ENCODE results near the gene CSTF1. TPM values are rescaled to one million over a fixed set of nuclear protein-coding genes. Genes with fewer than 3 reads are reported as not detected.

Gene CSTF1
- total RNA-seq, 2 donors from 2014 or later = 47.9 to 50.1 TPM

- Histone ChIP-seq H3K4me3 (ENCODE audit: low read length) (peak overlapping the region; percentile 98), H3K9ac (ENCODE audit: extremely low read depth, low read length, poor library complexity, severe bottlenecking) (peak overlapping the region; percentile 83), H3K27ac (ENCODE audit: low read depth, low read length) (no peak overlapping the region), H3K36me3 (ENCODE audit: control insufficient read depth, insufficient read depth, low read length) (peaks cover 47% of the 10 kb centered on the region), H3K9me3 (ENCODE audit: control insufficient read depth, low read length) (no peaks in the 10 kb centered on the region), H3K4me1 (ENCODE audit: control insufficient read depth, insufficient read depth, low read length) (peaks cover 4% of the 10 kb centered on the region), H3K27me3 (ENCODE audit: control insufficient read depth, insufficient read depth, low read length, poor library complexity, severe bottlenecking) (no peaks in the 10 kb centered on the region)
- 13 to 29% methylated on average over 5 to 10 of the region's 10 CpGs for WGBS, 2 experiments (ENCODE audit: insufficient coverage in 1 of 2, insufficient read length in 1 of 2)
- Mint-ChIP-seq H3K4me3 (no peak overlapping the region), H3K27ac (no peak overlapping the region), H3K36me3 (ENCODE audit: low read depth) (peaks cover 45% of the 10 kb centered on the region), H3K4me1 (peaks cover 22% of the 10 kb centered on the region), H3K27me3 (ENCODE audit: insufficient read depth) (no peaks in the 10 kb centered on the region), H3K9me3 (no peaks in the 10 kb centered on the region)
- DNase-seq = no peak
- no peak for TF ChIP-seq CTCF (conservative IDR thresholded peaks at IDR 0.05)
Observed at GRCh38 chr20:56391037-56391436, 1.4 kb upstream of the CSTF1 start.

- H3K27me3 ChIP-seq (ENCODE audit: control insufficient read depth, insufficient read depth, low read length, poor library complexity, severe bottlenecking) = no peaks in the 10 kb centered on the region
- WGBS, 2 experiments (ENCODE audit: insufficient coverage in 1 of 2, insufficient read length in 1 of 2) = 0% methylated on average over 2 to 29 of the region's 29 CpGs
- peaks cover 47% of the 10 kb centered on the region for H3K36me3 ChIP-seq (ENCODE audit: control insufficient read depth, insufficient read depth, low read length)
- no peaks in the 10 kb centered on the region for H3K9me3 Mint-ChIP-seq
- no peak for DNase-seq
- H3K27ac Mint-ChIP-seq = no peak overlapping the region
- peak overlapping the region; percentile 83 for H3K9ac ChIP-seq (ENCODE audit: extremely low read depth, low read length, poor library complexity, severe bottlenecking)
- peaks cover 22% of the 10 kb centered on the region for H3K4me1 Mint-ChIP-seq
- H3K9me3 ChIP-seq (ENCODE audit: control insufficient read depth, low read length) = no peaks in the 10 kb centered on the region
- peaks cover 4% of the 10 kb centered on the region for H3K4me1 ChIP-seq (ENCODE audit: control insufficient read depth, insufficient read depth, low read length)
- H3K27me3 Mint-ChIP-seq (ENCODE audit: insufficient read depth) = no peaks in the 10 kb centered on the region
- peak overlapping the region; percentile 98 for H3K4me3 ChIP-seq (ENCODE audit: low read length)
- no peak for TF ChIP-seq CTCF (conservative IDR thresholded peaks at IDR 0.05)
- H3K27ac ChIP-seq (ENCODE audit: low read depth, low read length) = no peak overlapping the region
- no peak overlapping the region for H3K4me3 Mint-ChIP-seq
- peaks cover 40% of the 10 kb centered on the region for H3K36me3 Mint-ChIP-seq (ENCODE audit: low read depth)
Observed at GRCh38 chr20:56391596-56392131, 781 bp upstream of the CSTF1 start.

GRCh38 chr20:56392881-56393482, 537 bp downstream of the CSTF1 start:
- 7 to 37% methylated on average over 4 to 14 of the region's 18 CpGs for WGBS, 2 experiments (ENCODE audit: insufficient coverage in 1 of 2, insufficient read length in 1 of 2)
- peaks cover 4% of the 10 kb centered on the region for H3K4me1 ChIP-seq (ENCODE audit: control insufficient read depth, insufficient read depth, low read length)
- H3K9ac ChIP-seq (ENCODE audit: extremely low read depth, low read length, poor library complexity, severe bottlenecking) = peak overlapping the region; percentile 83
- H3K27ac ChIP-seq (ENCODE audit: low read depth, low read length) = peak overlapping the region; percentile 77
- H3K9me3 ChIP-seq (ENCODE audit: control insufficient read depth, low read length) = no peaks in the 10 kb centered on the region
- no peak for DNase-seq
- H3K27me3 Mint-ChIP-seq (ENCODE audit: insufficient read depth) = no peaks in the 10 kb centered on the region
- H3K27me3 ChIP-seq (ENCODE audit: control insufficient read depth, insufficient read depth, low read length, poor library complexity, severe bottlenecking) = no peaks in the 10 kb centered on the region
- no peak overlapping the region for H3K4me3 Mint-ChIP-seq
- H3K9me3 Mint-ChIP-seq = no peaks in the 10 kb centered on the region
- H3K27ac Mint-ChIP-seq = no peak overlapping the region
- H3K36me3 ChIP-seq (ENCODE audit: control insufficient read depth, insufficient read depth, low read length) = peaks cover 49% of the 10 kb centered on the region
- peak overlapping the region; percentile 98 for H3K4me3 ChIP-seq (ENCODE audit: low read length)
- no peak for TF ChIP-seq CTCF (conservative IDR thresholded peaks at IDR 0.05)
- H3K36me3 Mint-ChIP-seq (ENCODE audit: low read depth) = peaks cover 47% of the 10 kb centered on the region
- H3K4me1 Mint-ChIP-seq = peaks cover 22% of the 10 kb centered on the region

All from endodermal cell (in vitro differentiated cells).